ENCODE data around the gene PLCB3. TPM values are rescaled to one million over a fixed set of nuclear protein-coding genes. Genes with fewer than 3 reads are reported as not detected.

The PLCB3 gene
- total RNA-seq, 1 experiment from 2014 or later = 80.2 TPM

DNA sequence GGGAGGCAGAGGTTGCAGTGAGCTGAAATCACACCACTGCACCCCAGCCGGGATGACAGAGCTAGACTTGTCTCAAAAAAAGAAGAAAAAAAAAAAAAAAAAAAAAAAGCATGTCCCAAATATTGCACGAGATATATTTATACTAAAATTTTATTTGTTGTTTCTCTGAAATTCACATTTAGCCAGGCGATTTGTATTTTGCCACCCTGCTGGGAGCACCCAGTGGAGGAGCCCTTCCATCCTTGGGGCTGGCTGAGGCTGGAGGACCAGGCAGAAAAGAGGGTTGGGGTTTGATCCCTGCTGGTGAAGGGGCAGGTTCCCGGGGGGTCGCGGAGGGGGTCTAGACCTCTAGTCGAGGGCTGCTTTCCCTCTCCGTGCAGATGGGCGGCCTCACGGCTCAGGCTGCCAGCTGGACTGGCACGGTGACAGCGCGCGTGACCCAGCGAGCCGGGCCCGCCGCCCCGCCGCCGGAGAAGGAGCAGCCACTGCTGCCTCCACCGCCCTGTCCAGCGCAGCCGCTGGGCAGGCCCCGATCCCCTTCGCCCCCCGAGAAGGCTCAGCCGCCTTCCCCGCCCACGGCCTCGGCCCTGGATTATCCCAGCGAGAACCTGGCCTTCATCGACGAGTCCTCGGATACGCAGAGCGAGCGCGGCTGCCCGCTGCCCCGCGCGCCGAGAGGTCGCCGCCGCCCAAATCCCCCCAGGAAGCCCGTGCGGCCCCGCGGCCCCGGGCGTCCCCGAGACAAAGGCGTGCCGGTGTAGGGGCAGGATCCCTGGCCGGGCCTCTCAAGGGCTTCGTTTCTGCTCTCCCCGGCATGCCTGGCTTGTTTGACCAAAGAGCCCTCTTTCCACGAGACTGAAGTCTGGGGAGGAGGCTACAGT, 47.9 kb downstream of the PLCB3 start:
- H2BK120ac ChIP-seq (ENCODE audit: low read depth, low read length, poor library complexity, severe bottlenecking) = no peak overlapping the region
- Mint-ChIP-seq H3K36me3 (ENCODE audit: insufficient read depth in 1 of 3, low read depth in 3 of 3) (peaks cover 0 to 2% (median 0%) of the 10 kb centered on the region in 3 experiments; a peak in 2 of 7 replicates), H3K9me3 (peaks cover 0 to 3% of the 10 kb centered on the region in 2 experiments; a peak in 2 of 5 replicates), H3K27ac (no peak overlapping the region), H3K4me1 (peaks cover 11 to 28% of the 10 kb centered on the region in 2 experiments; a peak in 3 of 4 replicates), H3K27me3 (ENCODE audit: low read depth) (peaks cover 93% of the 10 kb centered on the region), H3K4me3 (peak overlapping the region; percentile 46 to 82; a peak in 4 of 5 replicates)
- H3K18ac ChIP-seq (ENCODE audit: insufficient read length, low read depth, low read length) = no peak overlapping the region
- H3K23me2 ChIP-seq (ENCODE audit: insufficient read length, low read depth, low read length, poor library complexity, severe bottlenecking) = peaks cover 13% of the 10 kb centered on the region
- no peak overlapping the region for H2BK15ac ChIP-seq (ENCODE audit: low read depth, low read length)
- no peak overlapping the region for H3K4ac ChIP-seq (ENCODE audit: low read depth, low read length)
- H2BK12ac ChIP-seq (ENCODE audit: insufficient read length, low read depth, low read length) = no peak overlapping the region
- H3K27me3 ChIP-seq (ENCODE audit: insufficient read depth, low read length) = peaks cover 62% of the 10 kb centered on the region
- no peak overlapping the region for H3K27ac ChIP-seq (ENCODE audit: insufficient read length, low read depth, low read length)
- H4K20me1 ChIP-seq (ENCODE audit: control insufficient read depth, insufficient read depth, insufficient read length) = no peaks in the 10 kb centered on the region
- peak overlapping the region; percentile 11 for H3K4me2 ChIP-seq (ENCODE audit: insufficient read depth, insufficient read length, low read length)
- no peak overlapping the region for H4K91ac ChIP-seq (ENCODE audit: insufficient read length, low read depth, low read length)
- no peak overlapping the region for H3K23ac ChIP-seq (ENCODE audit: insufficient read length, low read depth, low read length)
- H3K79me1 ChIP-seq (ENCODE audit: insufficient read depth, low read depth, low read length, poor library complexity, severe bottlenecking) = no peaks in the 10 kb centered on the region
- H3K4me1 ChIP-seq (ENCODE audit: insufficient read depth, low read length) = no peaks in the 10 kb centered on the region
- H3T11ph ChIP-seq (ENCODE audit: low read length) = no peak overlapping the region
- H2BK20ac ChIP-seq (ENCODE audit: low read depth, low read length, poor library complexity, severe bottlenecking) = no peak overlapping the region
- no peak overlapping the region for H3K9ac ChIP-seq (ENCODE audit: extremely low read depth, insufficient read length, low read length)
- H3K79me2 ChIP-seq (ENCODE audit: insufficient read depth, low read length) = no peaks in the 10 kb centered on the region
- H3K9me3 ChIP-seq (ENCODE audit: control insufficient read depth, low read depth, low read length) = no peaks in the 10 kb centered on the region
- WGBS (ENCODE audit: extremely low coverage, insufficient read length, low lambda C conversion rate) = no CpG with 5 or more reads among the region's 60 CpGs
- no peak overlapping the region for H3K14ac ChIP-seq (ENCODE audit: insufficient read depth, low read length)
- DNase-seq = no peak
- no peak for TF ChIP-seq CTCF (conservative IDR thresholded peaks at IDR 0.05)
- H2AK5ac ChIP-seq (ENCODE audit: insufficient read length, low read length) = no peak overlapping the region
- no peak overlapping the region for H3K56ac ChIP-seq (ENCODE audit: insufficient read length, low read depth, low read length)
- H4K8ac ChIP-seq (replicated peaks; ENCODE audit: insufficient read length, low read depth, low read length) = no peak overlapping the region
- H4K5ac ChIP-seq (ENCODE audit: insufficient read length, low read depth, low read length) = no peak overlapping the region
- H2AFZ ChIP-seq (ENCODE audit: low read length) = no peak overlapping the region
- H2BK5ac ChIP-seq (ENCODE audit: insufficient read length, low read length) = no peak overlapping the region

Data from H9 (cell line).